MM.1S (cell line): ENCODE measurements around the gene DTX1.

Source experiments
- DNase-seq: peaks from one replicate; pipeline ENCODE4 v3.0.0-alpha.2; 2015
- H2AFZ ChIP-seq: fragments of 300-600 bp; sonication (generic); 2 replicates; pipeline ENCODE4 v1.6.0; 2016; ENCODE audit warnings: antibody characterized with exemption, low read length
- H3F3A ChIP-seq: fragments of 300-600 bp; sonication (generic); 2 replicates; pipeline ENCODE4 v1.6.1; 2016; ENCODE audit warnings: mild to moderate bottlenecking, antibody characterized with exemption, low read length, moderate library complexity, mixed read lengths; ENCODE audit not compliant: insufficient read depth
- H3K27ac ChIP-seq: fragments of 300-600 bp; sonication (generic); 2 replicates; pipeline ENCODE4 v1.5.1; 2016; ENCODE audit warnings: mild to moderate bottlenecking, low read length
- H3K27me3 ChIP-seq: fragments of 300-600 bp; sonication (generic); replicated peaks from 2 replicates; pipeline ENCODE4 v1.6.0; 2016; ENCODE audit warnings: low read length; ENCODE audit not compliant: insufficient read depth
- H3K36me3 ChIP-seq: fragments of 300-600 bp; sonication (generic); replicated peaks from 2 replicates; pipeline ENCODE4 v1.6.1; 2016; ENCODE audit warnings: mild to moderate bottlenecking, low read length, mixed read lengths; ENCODE audit not compliant: insufficient read depth
- H3K4me1 ChIP-seq: fragments of 300-600 bp; sonication (generic); 2 replicates; pipeline ENCODE4 v1.6.1; 2016; ENCODE audit warnings: low read length, mixed read lengths
- H3K4me2 ChIP-seq: fragments of 300-600 bp; sonication (generic); 2 replicates; pipeline ENCODE4 v1.6.0; 2016; ENCODE audit warnings: low read depth, low read length
- H3K4me3 ChIP-seq: fragments of 300-600 bp; sonication (generic); 2 replicates; pipeline ENCODE4 v1.5.1; 2016; ENCODE audit warnings: low read length, mixed read lengths
- H3K79me2 ChIP-seq: fragments of 300-600 bp; sonication (generic); 2 replicates; pipeline ENCODE4 v1.6.1; 2016; ENCODE audit warnings: mixed run types, low read length, mixed read lengths
- H3K9ac ChIP-seq: fragments of 300-600 bp; sonication (generic); 2 replicates; pipeline ENCODE4 v1.6.1; 2016; ENCODE audit warnings: low read length, mixed read lengths
- H3K9me2 ChIP-seq: fragments of 300-600 bp; sonication (generic); replicated peaks from 2 replicates; pipeline ENCODE4 v1.6.1; 2016; ENCODE audit warnings: mild to moderate bottlenecking, low read length, mixed read lengths; ENCODE audit not compliant: insufficient read depth
- H3K9me3 ChIP-seq: fragments of 300-600 bp; sonication (generic); replicated peaks from 2 replicates; pipeline ENCODE4 v1.6.1; 2016; ENCODE audit warnings: mild to moderate bottlenecking, low read length, mixed read lengths; ENCODE audit not compliant: insufficient read depth
- H4K20me1 ChIP-seq: fragments of 300-600 bp; sonication (generic); 2 replicates; pipeline ENCODE4 v1.6.1; 2016; ENCODE audit warnings: mild to moderate bottlenecking, low read length, moderate library complexity, mixed read lengths; ENCODE audit not compliant: insufficient read depth
- EZH2 ChIP-seq: fragments of 300-600 bp; sonication (generic); optimal IDR thresholded peaks from 2 replicates; pipeline ENCODE3; 2017; ENCODE audit warnings: low read depth, mild to moderate bottlenecking, antibody characterized with exemption, low read length, mixed read lengths
- EZH2phosphoT487 ChIP-seq: fragments of 300-600 bp; sonication (generic); IDR thresholded peaks from 2 replicates; pipeline ENCODE4 v1.6.1; 2018; ENCODE audit warnings: antibody characterized with exemption, low read length
- TF ChIP-seq, protein P1 (sequence below): fragments of 300-600 bp; sonication (generic); IDR thresholded peaks from 2 replicates; pipeline ENCODE4 v1.5.1; 2016; ENCODE audit warnings: antibody characterized with exemption, low read length, mixed read lengths

DTX1 gene

DNA sequence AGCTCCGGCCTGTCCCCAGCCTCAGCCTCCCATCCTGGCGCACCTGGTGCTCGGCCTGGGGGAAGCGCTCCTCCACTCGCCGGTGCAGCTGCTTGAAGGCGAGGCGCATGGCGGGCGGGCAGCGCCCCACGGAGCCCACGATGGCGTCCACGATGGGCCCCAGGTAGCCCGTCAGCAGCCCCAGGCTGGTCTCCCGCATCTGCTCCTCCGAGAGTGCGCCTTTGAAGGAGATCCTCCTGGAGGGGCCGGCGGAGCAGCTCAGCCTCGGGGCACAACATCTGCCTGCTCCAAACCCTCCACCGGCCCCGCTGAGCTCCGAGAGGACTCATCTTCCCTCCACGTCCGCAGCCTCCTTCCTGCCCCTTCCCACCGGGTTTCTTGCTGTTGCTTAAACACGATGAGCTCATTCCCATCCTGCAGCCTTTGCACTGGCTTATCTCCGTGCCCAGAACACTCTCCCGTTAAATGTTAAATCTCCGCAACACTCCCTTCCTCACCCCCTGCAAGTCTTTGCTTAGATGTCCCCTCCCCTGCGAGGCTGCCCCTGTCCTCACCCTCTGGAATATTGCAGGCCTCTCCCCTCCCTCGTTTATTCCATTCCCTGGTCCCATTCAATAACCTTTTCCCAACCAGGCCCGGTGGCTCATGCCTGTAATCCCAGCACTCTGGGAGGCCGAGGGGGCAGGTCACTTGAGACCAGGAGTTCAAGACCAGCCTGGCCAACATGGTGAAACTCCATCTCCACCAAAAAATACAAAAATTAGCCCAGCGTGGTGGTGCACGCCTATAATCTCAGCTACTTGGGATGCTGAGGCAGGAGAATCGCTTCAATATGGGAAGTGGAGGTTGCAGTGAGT is 55.7 kb downstream of the DTX1 start:
- Histone ChIP-seq H3K9ac (no peak overlapping the region), H3K4me2 (no peak overlapping the region), H3K9me3 (no peaks in the 10 kb centered on the region), H2AFZ (no peak overlapping the region), H3K4me1 (no peaks in the 10 kb centered on the region), H3K79me2 (no peaks in the 10 kb centered on the region), H3K4me3 (no peak overlapping the region), H3K9me2 (no peaks in the 10 kb centered on the region), H4K20me1 (no peaks in the 10 kb centered on the region), H3K27me3 (no peaks in the 10 kb centered on the region), H3F3A (no peaks in the 10 kb centered on the region), H3K27ac (no peak overlapping the region), H3K36me3 (no peaks in the 10 kb centered on the region)
- TF ChIP-seq EZH2phosphoT487 (no peak), EZH2 (no peak)
- TF ChIP-seq, protein P1, sequence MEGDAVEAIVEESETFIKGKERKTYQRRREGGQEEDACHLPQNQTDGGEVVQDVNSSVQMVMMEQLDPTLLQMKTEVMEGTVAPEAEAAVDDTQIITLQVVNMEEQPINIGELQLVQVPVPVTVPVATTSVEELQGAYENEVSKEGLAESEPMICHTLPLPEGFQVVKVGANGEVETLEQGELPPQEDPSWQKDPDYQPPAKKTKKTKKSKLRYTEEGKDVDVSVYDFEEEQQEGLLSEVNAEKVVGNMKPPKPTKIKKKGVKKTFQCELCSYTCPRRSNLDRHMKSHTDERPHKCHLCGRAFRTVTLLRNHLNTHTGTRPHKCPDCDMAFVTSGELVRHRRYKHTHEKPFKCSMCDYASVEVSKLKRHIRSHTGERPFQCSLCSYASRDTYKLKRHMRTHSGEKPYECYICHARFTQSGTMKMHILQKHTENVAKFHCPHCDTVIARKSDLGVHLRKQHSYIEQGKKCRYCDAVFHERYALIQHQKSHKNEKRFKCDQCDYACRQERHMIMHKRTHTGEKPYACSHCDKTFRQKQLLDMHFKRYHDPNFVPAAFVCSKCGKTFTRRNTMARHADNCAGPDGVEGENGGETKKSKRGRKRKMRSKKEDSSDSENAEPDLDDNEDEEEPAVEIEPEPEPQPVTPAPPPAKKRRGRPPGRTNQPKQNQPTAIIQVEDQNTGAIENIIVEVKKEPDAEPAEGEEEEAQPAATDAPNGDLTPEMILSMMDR: no peak
- no peak for DNase-seq

DNA sequence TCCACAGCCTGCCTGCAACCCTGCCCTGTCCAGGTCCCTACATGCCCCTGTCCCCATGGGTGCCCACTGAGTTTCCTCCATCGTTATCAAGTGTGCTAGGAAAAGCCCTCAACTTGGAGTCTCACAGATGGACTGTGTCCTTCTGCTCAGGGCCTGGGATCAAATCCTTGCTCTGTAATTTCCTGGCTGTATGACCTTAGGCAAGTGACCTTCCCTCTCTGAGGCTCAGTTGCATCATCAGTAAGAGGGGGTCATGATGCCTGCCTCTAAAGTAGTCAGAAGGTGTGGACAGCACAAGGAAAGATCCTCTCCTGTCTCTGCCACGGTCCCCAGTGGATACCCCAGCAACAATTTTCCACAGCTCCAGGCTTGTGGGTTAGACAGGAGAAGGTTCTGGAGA is 56.9 kb downstream of the DTX1 start:
- no peak overlapping the region for H3K4me2 ChIP-seq
- no peaks in the 10 kb centered on the region for H3K9me2 ChIP-seq
- H3K36me3 ChIP-seq: no peaks in the 10 kb centered on the region
- H4K20me1 ChIP-seq: no peaks in the 10 kb centered on the region
- no peaks in the 10 kb centered on the region for H3K27me3 ChIP-seq
- H3K4me1 ChIP-seq: no peaks in the 10 kb centered on the region
- H3K27ac ChIP-seq: no peak overlapping the region
- H3F3A ChIP-seq: no peaks in the 10 kb centered on the region
- H3K4me3 ChIP-seq: no peak overlapping the region
- no peak for DNase-seq
- H3K9me3 ChIP-seq: no peaks in the 10 kb centered on the region
- no peak overlapping the region for H2AFZ ChIP-seq
- TF ChIP-seq EZH2phosphoT487 (no peak), EZH2 (no peak)
- TF ChIP-seq, protein P1: no peak
- no peaks in the 10 kb centered on the region for H3K79me2 ChIP-seq
- no peak overlapping the region for H3K9ac ChIP-seq

DNA sequence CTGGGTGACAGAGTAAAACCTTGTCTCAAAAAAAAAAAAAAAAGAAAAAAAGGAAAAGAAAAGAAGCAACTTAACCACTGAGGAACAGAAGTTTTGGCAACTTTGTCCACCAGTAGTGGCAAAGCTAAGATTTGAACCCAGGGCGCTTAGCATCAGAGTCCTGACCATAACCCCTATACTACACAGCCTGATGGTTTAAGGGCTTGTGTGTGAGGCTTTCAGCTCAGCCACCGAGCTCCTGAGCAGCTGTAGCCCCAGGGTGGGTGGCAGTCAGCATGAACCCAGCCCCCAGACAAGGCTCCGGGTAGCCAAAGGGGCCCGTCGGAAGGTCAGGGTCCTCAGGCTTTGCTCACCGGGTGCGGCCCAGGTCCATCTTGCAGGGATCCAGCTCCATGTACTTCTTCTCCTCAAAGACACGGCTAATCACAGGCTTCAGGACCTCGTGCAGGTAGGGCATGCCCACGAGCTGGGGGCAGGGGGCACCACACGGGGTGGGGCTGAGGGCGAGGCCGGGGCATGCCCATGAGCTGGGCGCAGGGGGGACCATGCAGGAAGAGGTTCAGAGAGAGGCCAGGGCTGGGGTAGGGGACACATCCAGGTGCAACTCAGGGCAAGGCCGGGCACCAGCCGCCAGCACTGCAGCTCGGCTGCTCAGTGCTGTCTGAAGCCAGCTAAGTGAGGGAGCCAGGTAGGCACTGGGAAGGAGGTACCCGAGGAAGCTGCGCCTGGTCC is 58.1 kb downstream of the DTX1 start:
- no peak overlapping the region for H3K27ac ChIP-seq
- no peaks in the 10 kb centered on the region for H3K9me2 ChIP-seq
- no peak for DNase-seq
- H3K36me3 ChIP-seq: no peaks in the 10 kb centered on the region
- H4K20me1 ChIP-seq: no peaks in the 10 kb centered on the region
- no peak overlapping the region for H3K4me2 ChIP-seq
- H2AFZ ChIP-seq: no peak overlapping the region
- H3K9me3 ChIP-seq: no peaks in the 10 kb centered on the region
- TF ChIP-seq, protein P1: no peak
- TF ChIP-seq EZH2phosphoT487 (no peak), EZH2 (no peak)
- H3K27me3 ChIP-seq: no peaks in the 10 kb centered on the region
- H3K4me3 ChIP-seq: no peak overlapping the region
- no peaks in the 10 kb centered on the region for H3K4me1 ChIP-seq
- H3K9ac ChIP-seq: no peak overlapping the region
- H3K79me2 ChIP-seq: no peaks in the 10 kb centered on the region
- no peaks in the 10 kb centered on the region for H3F3A ChIP-seq
